Trophoblast cell (in vitro differentiated cells and primary cell): Measurements from ENCODE around the gene CELF4.

Source experiments
- DNase-seq, 2 donors: peaks; one replicate each; pipeline ENCODE4 v3.0.0-alpha.2; 2016
- H2AFZ ChIP-seq: 2 replicates; pipeline ENCODE4 v1.6.1; 2013; ENCODE audit warnings: low read length, moderate library complexity, mild to moderate bottlenecking; ENCODE audit not compliant: insufficient read depth, poor library complexity
- H2AK5ac ChIP-seq: 2 replicates; pipeline ENCODE4 v1.6.1; 2013; ENCODE audit warnings: mild to moderate bottlenecking, low read length
- H2BK120ac ChIP-seq: 2 replicates; pipeline ENCODE4 v1.6.1; 2013; ENCODE audit warnings: low read length, mild to moderate bottlenecking, moderate library complexity; ENCODE audit not compliant: insufficient read depth, poor library complexity
- H2BK12ac ChIP-seq: 2 replicates; pipeline ENCODE4 v1.6.1; 2013; ENCODE audit warnings: mild to moderate bottlenecking, low read length, moderate library complexity
- H2BK5ac ChIP-seq: 2 replicates; pipeline ENCODE4 v1.6.1; 2013; ENCODE audit warnings: low read length, low read depth, moderate library complexity, mild to moderate bottlenecking; ENCODE audit not compliant: poor library complexity
- H3K14ac ChIP-seq: 2 replicates; pipeline ENCODE4 v1.6.1; 2013; ENCODE audit warnings: mild to moderate bottlenecking, low read length
- H3K18ac ChIP-seq: 2 replicates; pipeline ENCODE4 v1.6.1; 2013; ENCODE audit warnings: mild to moderate bottlenecking, low read length
- H3K23ac ChIP-seq: 2 replicates; pipeline ENCODE4 v1.6.1; 2013; ENCODE audit warnings: low read length
- H3K27ac ChIP-seq: 2 replicates; pipeline ENCODE4 v1.5.1; 2013; ENCODE audit warnings: low read depth, mild to moderate bottlenecking, inconsistent platforms, low read length, moderate library complexity
- H3K27me3 ChIP-seq: 2 replicates; pipeline ENCODE4 v1.6.1; 2013; ENCODE audit warnings: inconsistent platforms, mild to moderate bottlenecking, low read length, moderate library complexity; ENCODE audit not compliant: insufficient read depth
- H3K36me3 ChIP-seq, 2 experiments: 1 replicate in 1 of 2; 2 replicates in 1 of 2; pipeline ENCODE4 v1.6.1; 2013; ENCODE audit warnings: low read length in 2 of 2, mild to moderate bottlenecking in 2 of 2, moderate library complexity in 1 of 2; ENCODE audit not compliant: insufficient read depth in 2 of 2, control insufficient read depth in 1 of 2
- H3K4ac ChIP-seq: 2 replicates; pipeline ENCODE4 v1.6.1; 2013; ENCODE audit warnings: low read depth, mild to moderate bottlenecking, low read length, moderate library complexity
- H3K4me1 ChIP-seq, 2 experiments: 1 replicate in 1 of 2; 2 replicates in 1 of 2; pipeline ENCODE4 v1.6.1; 2013; ENCODE audit warnings: low read length in 2 of 2, mild to moderate bottlenecking in 2 of 2, moderate library complexity in 1 of 2; ENCODE audit not compliant: insufficient read depth in 2 of 2, control insufficient read depth in 1 of 2
- H3K4me2 ChIP-seq: 2 replicates; pipeline ENCODE4 v1.6.1; 2013; ENCODE audit warnings: inconsistent platforms, mild to moderate bottlenecking, low read length, moderate library complexity
- H3K4me3 ChIP-seq: 2 replicates; pipeline ENCODE4 v1.5.1; 2013; ENCODE audit warnings: mild to moderate bottlenecking, low read depth, low read length, inconsistent platforms
- H3K79me1 ChIP-seq: one replicate; pipeline ENCODE4 v1.6.1; 2013; ENCODE audit warnings: low read length
- H3K79me2 ChIP-seq: 2 replicates; pipeline ENCODE4 v1.6.1; 2013; ENCODE audit warnings: low read length, mild to moderate bottlenecking; ENCODE audit not compliant: control insufficient read depth, insufficient read depth, poor library complexity
- H3K9ac ChIP-seq: 2 replicates; pipeline ENCODE4 v1.6.1; 2013; ENCODE audit warnings: mild to moderate bottlenecking, low read length
- H3K9me3 ChIP-seq: 2 replicates; pipeline ENCODE4 v1.6.1; 2013; ENCODE audit warnings: low read depth, mild to moderate bottlenecking, control low read depth, inconsistent platforms, low read length; ENCODE audit not compliant: insufficient read depth
- H4K12ac ChIP-seq: 2 replicates; pipeline ENCODE4 v1.6.1; 2013; ENCODE audit warnings: low read depth, mild to moderate bottlenecking, low read length, moderate library complexity
- H4K8ac ChIP-seq: 2 replicates; pipeline ENCODE4 v1.6.1; 2013; ENCODE audit warnings: low read depth, mild to moderate bottlenecking, low read length, moderate library complexity
- H4K91ac ChIP-seq: one replicate; pipeline ENCODE4 v1.6.1; 2013; ENCODE audit warnings: low read depth, mild to moderate bottlenecking, low read length, moderate library complexity
- WGBS: extraction: QIAGEN DNeasy Blood & Tissue Kit; methylation state at CpG from one replicate; pipeline ENCODE4 v1.1.7; 2013; ENCODE audit warnings: missing lambda C conversion rate; ENCODE audit not compliant: insufficient read length, insufficient coverage; ENCODE audit errors: extremely low coverage; 5-methylcytosine and 5-hydroxymethylcytosine counted together

Gene CELF4

DNA sequence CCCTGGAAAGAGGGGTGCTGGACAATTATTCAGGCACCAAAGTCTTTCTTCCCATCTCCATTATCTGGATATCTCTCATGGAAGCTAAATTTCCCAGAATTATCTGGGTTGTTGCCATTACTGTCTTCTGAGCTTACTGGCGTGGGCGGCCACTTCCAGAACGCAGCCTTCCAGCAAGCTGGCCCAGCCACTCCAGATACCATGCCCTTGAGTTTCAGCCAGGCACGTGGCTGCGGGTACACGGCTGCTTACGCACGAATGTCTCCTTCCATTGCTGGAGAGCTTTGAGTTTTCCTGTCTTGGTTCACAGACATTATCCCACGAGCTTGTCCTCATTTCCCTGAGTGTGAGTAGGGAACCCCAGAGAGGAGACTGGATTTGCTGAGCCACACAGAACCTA lies 32.7 kb downstream of the CELF4 start:
- no peak overlapping the region for H2BK5ac ChIP-seq
- H3K4me1 ChIP-seq: no peaks in the 10 kb centered on the region
- H3K79me2 ChIP-seq: no peaks in the 10 kb centered on the region
- H3K9me3 ChIP-seq: peaks cover 4% of the 10 kb centered on the region
- H3K4me2 ChIP-seq: no peak overlapping the region
- H3K9ac ChIP-seq: no peak overlapping the region
- no peak overlapping the region for H2AK5ac ChIP-seq
- no CpG with 5 or more reads among the region's 9 CpGs for WGBS
- no peaks in the 10 kb centered on the region for H3K27me3 ChIP-seq
- H3K4me3 ChIP-seq: no peak overlapping the region
- H2BK120ac ChIP-seq: no peak overlapping the region
- no peak overlapping the region for H4K12ac ChIP-seq
- no peak overlapping the region for H3K4ac ChIP-seq
- H3K14ac ChIP-seq: no peak overlapping the region
- H3K23ac ChIP-seq: no peak overlapping the region
- DNase-seq: no peak
- no peak overlapping the region for H4K8ac ChIP-seq
- H3K18ac ChIP-seq: no peak overlapping the region
- H3K36me3 ChIP-seq: no peaks in the 10 kb centered on the region
- H2AFZ ChIP-seq: no peak overlapping the region
- H3K27ac ChIP-seq: no peak overlapping the region
- H2BK12ac ChIP-seq: no peak overlapping the region
- no peaks in the 10 kb centered on the region for H3K79me1 ChIP-seq
- H4K91ac ChIP-seq: no peak overlapping the region

- Histone ChIP-seq H3K9ac (no peak overlapping the region), H3K23ac (no peak overlapping the region), H3K27ac (no peak overlapping the region), H2AK5ac (no peak overlapping the region), H4K8ac (no peak overlapping the region), H3K4me2 (no peak overlapping the region), H3K36me3 (no peaks in the 10 kb centered on the region), H3K4me3 (no peak overlapping the region), H3K4ac (no peak overlapping the region), H3K9me3 (peaks cover 2% of the 10 kb centered on the region), H4K12ac (no peak overlapping the region), H3K4me1 (peaks cover 1% of the 10 kb centered on the region in 2 experiments), H2BK5ac (no peak overlapping the region), H2AFZ (no peak overlapping the region), H2BK12ac (no peak overlapping the region), H2BK120ac (no peak overlapping the region), H4K91ac (no peak overlapping the region), H3K27me3 (peaks cover 12% of the 10 kb centered on the region), H3K14ac (no peak overlapping the region), H3K79me2 (no peaks in the 10 kb centered on the region), H3K18ac (no peak overlapping the region), H3K79me1 (no peaks in the 10 kb centered on the region)
- DNase-seq: no peak
- WGBS: no CpG with 5 or more reads among the region's 4 CpGs
These were observed 35.7 kb downstream of the CELF4 start for GRCh38 chr18:37529863-37530262.

GRCh38 chr18:37529296-37529695 lies 36.3 kb downstream of the CELF4 start:
- Histone ChIP-seq H3K27ac (no peak overlapping the region), H4K91ac (no peak overlapping the region), H4K12ac (no peak overlapping the region), H3K18ac (no peak overlapping the region), H3K36me3 (no peaks in the 10 kb centered on the region), H3K4me3 (no peak overlapping the region), H2BK5ac (no peak overlapping the region), H3K14ac (no peak overlapping the region), H3K4ac (no peak overlapping the region), H3K27me3 (peaks cover 17% of the 10 kb centered on the region), H3K4me1 (peaks cover 5% of the 10 kb centered on the region in 2 experiments), H3K9ac (no peak overlapping the region), H4K8ac (no peak overlapping the region), H2BK12ac (no peak overlapping the region), H2AK5ac (no peak overlapping the region), H3K4me2 (no peak overlapping the region), H3K79me1 (no peaks in the 10 kb centered on the region), H2AFZ (no peak overlapping the region), H2BK120ac (no peak overlapping the region), H3K9me3 (no peaks in the 10 kb centered on the region), H3K23ac (no peak overlapping the region), H3K79me2 (no peaks in the 10 kb centered on the region)
- DNase-seq: no peak
- WGBS: no CpG with 5 or more reads among the region's 6 CpGs

DNA sequence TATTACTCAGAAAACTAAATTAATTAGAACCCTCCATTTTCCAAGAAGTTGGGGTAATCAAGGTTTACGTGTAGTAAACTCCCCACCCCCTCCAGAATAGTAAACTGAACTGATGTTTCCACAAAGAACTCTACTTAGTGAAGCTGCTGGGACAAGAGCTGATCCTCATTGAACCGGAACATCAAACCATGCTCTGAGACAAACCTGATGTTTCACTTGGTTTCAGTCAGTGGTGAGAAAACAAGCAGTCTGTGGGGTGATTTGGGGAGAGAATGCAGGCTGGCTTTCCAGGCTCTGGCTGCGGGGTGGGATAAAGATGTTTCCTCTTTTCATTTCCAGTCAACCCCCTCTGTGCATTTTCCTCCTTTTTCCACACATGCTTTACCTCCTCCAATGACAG lies 38.2 kb downstream of the CELF4 start:
- Histone ChIP-seq H3K27me3 (peaks cover 27% of the 10 kb centered on the region), H3K4me1 (peaks cover 5 to 8% of the 10 kb centered on the region in 2 experiments), H3K4me3 (no peak overlapping the region), H2AK5ac (no peak overlapping the region), H3K14ac (no peak overlapping the region), H3K4ac (no peak overlapping the region), H2AFZ (no peak overlapping the region), H3K79me1 (no peaks in the 10 kb centered on the region), H3K9ac (no peak overlapping the region), H3K4me2 (no peak overlapping the region), H3K23ac (no peak overlapping the region), H2BK5ac (no peak overlapping the region), H3K9me3 (no peaks in the 10 kb centered on the region), H2BK12ac (no peak overlapping the region), H3K18ac (no peak overlapping the region), H3K79me2 (no peaks in the 10 kb centered on the region), H3K36me3 (no peaks in the 10 kb centered on the region), H2BK120ac (no peak overlapping the region), H4K8ac (no peak overlapping the region), H3K27ac (no peak overlapping the region), H4K12ac (no peak overlapping the region), H4K91ac (no peak overlapping the region)
- DNase-seq: no peak
- no CpG with 5 or more reads among the region's 3 CpGs for WGBS
